GM19463 (cell line): ENCODE results near the gene SMOC1.

Source experiments
- ATAC-seq: cut with Tn5 transposase; IDR thresholded peaks from one replicate; pipeline ENCODE4 v1.9.1; 2021; ENCODE audit warnings: mild to moderate bottlenecking, moderate library complexity; ENCODE audit not compliant: unreplicated experiment

SMOC1 gene

DNA sequence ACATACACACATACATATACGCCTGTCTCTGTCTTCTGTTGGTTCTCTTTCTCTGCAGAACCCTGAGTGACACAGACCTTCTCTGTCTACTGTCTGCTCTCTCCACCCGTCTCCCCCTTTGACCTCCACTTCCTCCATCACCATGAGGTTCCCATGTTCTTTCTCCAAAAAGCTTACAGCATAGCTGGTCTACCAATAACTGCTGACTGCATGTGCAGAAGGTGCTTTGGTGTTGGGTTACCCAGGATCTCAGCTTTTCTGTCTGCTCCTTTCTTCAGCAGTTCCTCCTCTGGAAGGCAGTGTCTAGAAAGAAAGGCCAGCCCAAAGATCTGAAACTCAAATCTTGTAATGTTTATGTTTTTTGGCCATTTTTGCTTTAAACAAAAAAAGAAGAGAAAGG, 125.6 kb downstream of the SMOC1 start:
- ATAC-seq: no peak

DNA sequence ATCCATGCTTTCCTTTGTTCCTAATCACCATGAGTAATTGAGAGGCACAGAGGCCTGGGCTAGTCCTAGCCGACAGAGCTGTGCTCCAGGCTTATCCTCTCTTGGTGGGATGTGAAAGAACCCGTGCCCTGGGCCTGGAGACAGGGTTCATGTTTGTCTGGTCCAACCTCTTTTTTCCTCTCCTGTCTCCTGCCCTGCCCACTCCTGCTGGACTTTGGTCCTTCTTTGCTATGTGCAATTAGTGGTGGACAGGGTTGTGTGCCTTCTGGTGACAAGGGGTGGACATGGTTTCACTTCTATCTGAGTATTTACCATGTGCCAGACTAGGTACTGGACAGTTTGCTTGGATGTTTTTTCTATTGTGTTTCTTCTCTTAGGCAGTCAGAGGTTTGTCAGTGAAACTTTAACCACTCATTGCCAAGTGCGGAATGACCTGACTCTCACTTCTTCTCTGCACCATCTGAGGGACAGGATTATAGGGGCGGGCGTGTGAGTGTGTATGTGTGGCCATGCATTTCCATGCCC, 126.1 kb downstream of the SMOC1 start:
- no peak for ATAC-seq

GRCh38 chr14:70006699-70007098, 127.5 kb downstream of the SMOC1 start:
- ATAC-seq: no peak

- no peak for ATAC-seq
Measured at GRCh38 chr14:70008284-70009262, 129.4 kb downstream of the SMOC1 start.

GRCh38 chr14:70009961-70010360, 130.7 kb downstream of the SMOC1 start:
- no peak for ATAC-seq

DNA sequence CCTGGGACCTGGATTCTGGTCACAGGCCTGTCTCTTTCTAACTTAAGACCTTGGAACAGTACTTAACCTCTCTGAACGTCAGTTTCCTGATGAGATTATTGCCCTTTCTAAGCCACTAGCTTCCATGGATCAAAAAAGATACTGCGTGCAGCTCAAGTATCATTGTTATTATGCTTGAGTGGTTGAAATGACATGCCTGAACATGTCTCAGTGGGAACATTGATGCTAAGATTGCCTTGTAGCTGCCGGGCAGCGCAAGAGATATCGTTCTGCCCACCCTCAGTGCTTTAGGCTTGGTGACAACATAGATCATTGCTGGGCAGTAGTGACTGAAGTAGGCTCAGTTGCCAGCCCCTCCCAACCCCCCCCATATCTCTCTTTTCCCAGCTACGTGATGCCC, 131.9 kb downstream of the SMOC1 start:
- no peak for ATAC-seq

GRCh38 chr14:70011708-70012107, 132.5 kb downstream of the SMOC1 start:
- no peak for ATAC-seq

DNA sequence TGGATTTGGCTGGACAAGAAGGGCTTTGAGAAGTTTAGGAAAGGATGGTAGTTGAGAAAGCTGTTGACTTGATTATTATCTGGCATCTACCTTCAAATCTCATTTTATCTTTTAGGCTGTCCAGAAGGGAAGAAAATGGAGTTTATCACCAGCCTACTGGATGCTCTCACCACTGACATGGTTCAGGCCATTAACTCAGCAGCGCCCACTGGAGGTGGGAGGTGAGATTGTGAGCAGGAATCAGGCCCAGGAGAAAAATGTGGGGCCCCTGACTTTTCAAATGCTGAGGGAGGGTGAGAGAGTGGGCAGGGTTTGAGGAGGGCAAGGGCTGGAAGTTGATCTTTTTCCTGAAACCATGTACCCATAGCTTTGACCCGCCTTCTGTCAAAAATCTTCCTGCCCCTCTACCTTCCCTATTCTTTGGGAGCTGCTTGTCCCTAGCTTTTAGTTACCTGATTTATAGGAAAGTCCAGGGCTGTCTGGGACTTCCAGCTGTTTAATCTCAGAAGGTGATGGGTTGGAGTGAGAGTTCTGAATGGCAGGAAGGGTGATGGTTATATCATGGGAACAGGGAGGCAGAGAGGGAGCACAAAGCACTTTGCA, 134.2 kb downstream of the SMOC1 start:
- ATAC-seq: no peak

DNA sequence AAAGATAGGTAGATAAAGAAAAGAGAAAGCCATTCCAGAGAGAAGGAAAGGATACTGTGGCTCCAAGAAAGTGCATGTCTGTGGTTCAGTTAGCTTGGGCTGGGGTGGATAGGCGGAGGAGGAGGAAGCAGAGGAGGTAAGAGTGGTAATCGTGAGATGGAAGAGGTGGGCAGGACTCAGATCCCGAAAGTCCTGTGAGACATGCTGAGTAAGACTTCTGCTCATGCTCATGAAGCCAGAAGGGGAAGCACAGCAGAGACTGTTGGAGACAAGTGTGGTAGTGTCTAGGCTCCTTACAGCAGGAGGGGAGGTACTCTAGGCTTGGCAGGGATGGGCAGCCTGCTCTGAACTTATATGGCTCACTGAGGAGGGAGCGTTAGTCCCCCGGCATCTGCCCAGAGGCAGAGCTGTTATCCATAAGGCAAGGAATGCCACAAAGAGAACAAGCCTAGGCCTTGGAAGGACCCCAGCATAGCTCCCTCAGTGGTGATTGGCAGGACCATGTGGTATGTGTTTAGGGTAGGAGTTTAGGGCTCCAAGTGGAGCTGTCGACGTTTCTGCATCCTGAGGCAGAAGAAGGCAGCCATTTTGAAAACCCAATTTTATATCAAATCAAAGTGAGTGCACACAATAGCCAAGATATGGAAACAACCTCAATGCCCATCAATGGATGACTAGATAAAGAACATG, 135.3 kb downstream of the SMOC1 start:
- no peak for ATAC-seq

GRCh38 chr14:70018230-70018629, 139.0 kb downstream of the SMOC1 start:
- no peak for ATAC-seq

GRCh38 chr14:70018713-70019211, 139.5 kb downstream of the SMOC1 start:
- ATAC-seq: peak; percentile 88

- ATAC-seq: no peak
Measured at GRCh38 chr14:70019695-70020094, 140.5 kb downstream of the SMOC1 start.

GRCh38 chr14:70020352-70021170, 141.3 kb downstream of the SMOC1 start:
- no peak for ATAC-seq

DNA sequence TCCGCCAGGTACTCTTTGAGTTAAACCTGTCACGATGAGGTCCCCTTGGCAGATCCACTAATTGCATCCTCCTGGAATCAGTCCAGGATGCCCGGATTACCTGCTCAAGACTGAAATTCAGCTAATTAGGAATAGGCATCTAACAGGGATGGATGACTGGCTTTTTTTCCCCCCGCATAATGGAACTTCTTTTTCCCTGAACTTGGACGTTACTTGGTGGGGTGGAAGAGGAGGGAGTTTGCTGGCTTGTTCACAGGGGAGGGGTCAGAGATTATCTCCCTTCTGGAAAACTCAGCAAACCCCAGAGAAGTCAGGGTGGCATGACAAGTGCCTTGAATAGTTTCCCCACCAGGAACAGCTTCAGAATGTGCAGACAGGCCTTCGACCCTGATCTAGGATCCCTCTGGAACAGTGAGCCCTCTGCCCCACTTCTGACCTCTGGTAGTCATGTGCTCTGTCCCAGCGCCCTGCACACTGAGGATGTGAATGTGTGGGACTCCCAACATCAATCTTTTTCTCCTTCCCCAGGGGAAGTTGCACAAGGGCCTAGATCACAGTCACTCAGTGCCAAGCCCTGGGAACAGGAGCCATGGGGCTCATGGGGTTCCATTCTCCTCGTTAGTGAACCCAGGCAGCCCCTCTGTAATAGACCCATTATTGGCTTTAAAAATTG, 142.5 kb downstream of the SMOC1 start:
- no peak for ATAC-seq

DNA sequence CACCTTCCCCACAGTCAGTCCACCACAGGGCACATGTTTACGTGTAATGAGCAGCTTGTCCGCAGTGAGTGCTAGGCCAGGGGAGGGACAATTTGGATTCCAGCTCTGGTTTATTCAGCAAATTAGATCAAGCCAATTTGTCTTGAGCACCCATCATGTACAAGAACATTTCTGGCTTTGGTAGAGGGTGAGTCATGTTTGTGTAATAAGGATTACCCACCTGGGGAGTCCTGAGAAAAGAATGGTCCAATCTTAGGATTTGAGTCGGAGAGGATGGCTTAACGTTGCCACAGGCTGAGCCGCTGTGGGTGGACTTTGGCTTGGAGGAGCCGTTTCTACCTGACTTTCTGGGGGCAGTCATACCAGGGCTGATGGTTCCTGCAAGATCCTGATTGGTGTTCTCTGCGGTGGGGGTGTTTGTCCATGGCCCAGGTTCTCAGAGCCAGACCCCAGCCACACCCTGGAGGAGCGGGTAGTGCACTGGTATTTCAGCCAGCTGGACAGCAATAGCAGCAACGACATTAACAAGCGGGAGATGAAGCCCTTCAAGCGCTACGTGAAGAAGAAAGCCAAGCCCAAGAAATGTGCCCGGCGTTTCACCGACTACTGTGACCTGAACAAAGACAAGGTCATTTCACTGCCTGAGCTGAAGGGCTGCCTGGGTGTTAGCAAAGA, 143.7 kb downstream of the SMOC1 start:
- no peak for ATAC-seq

DNA sequence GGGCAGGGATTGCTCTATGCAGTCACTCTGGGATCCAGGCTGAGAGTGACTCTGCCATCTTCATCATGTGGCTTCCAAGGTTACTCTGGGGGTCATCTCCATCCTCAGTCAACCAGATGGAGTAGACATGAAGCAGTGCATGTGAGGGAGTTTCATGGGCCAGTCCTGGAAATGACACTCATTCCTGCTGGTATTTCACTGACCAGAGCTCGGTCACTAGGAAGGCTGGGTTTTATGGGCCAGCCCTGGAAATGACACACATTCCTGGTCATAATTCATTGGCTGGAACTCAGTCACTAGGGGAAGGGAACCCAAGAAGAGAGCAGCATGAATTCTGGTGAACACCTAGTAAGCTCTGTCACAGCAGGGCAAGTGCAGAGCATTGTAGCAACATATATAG, 144.7 kb downstream of the SMOC1 start:
- ATAC-seq: no peak

DNA sequence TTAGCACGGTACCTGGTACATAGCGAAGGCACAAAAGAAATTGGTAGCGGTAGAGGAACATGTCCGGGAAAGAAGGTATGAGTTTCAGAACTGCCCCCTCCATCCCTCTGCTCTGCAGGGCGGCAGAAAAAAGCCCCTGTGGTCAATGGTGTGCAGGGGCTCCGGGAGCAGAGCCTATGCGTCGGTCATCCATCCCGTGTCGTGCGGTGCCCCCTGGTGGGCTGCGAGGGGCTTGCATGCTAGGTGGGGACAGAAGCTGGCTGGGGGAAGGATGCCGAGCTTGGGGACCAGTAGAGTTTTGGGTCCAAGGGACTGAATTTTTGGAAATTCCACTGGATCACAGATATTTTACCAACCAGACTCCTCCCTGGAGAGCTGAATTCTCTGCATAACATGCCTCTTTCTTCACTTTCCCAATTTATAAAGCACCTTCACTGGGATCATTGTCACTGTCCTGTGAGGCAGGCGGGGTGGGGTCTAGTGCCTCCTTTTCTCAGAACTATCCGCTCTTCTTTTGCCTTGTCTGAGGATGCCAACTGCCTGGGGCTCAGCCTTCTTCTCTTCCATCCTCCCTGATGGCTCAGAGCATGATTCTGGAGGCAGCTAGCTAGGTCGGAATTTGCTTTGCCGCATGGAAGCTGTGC, 148.7 kb downstream of the SMOC1 start:
- no peak for ATAC-seq

- no peak for ATAC-seq
Measured at GRCh38 chr14:70029296-70030132, 150.3 kb downstream of the SMOC1 start.
